SW480 (cell line): Measurements from ENCODE around the gene NOXRED1.

Experiments
- DNase-seq: peaks from one replicate; pipeline ENCODE4 v3.0.0-alpha.2; 2016; ENCODE audit warnings: low spot score

NOXRED1 gene

DNA sequence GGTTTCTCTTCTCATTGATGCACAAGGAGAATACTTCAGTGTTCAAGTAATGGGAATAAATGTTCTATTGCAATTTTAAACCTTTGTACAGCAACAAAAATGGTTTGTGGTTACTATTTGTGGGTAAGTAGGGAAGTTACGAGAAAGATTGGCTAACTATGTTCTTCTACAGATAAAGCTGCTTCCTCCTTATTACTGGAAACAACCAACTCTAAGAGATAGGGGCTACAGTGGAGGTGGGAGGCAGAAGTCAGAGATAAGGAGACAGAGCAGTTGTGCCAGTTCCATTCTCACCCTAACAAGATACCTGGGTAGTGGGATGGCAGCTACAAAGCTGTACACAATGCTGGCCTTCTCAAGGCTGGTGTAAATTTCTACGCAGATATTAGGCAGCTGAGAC, 16.2 kb downstream of the NOXRED1 start:
- no peak for DNase-seq

DNA sequence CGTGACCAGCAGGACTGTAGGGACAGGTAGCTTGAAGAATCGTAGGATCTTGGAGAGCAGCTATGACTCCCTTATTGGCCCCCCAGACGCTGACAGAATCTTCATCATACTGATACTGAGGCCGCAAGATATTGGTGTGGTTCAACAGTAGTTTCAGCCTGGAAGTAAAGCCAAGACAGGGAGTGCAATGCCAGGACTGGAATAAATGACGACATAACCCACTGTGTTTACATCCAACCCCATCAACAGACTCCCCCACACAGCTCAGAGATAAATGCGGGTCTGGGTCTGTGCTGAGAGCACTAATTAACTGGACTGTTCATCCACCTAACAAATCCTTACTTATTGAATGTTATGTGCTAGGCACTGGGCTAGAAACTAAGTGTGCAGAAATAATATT, 16.6 kb downstream of the NOXRED1 start:
- DNase-seq: no peak

DNA sequence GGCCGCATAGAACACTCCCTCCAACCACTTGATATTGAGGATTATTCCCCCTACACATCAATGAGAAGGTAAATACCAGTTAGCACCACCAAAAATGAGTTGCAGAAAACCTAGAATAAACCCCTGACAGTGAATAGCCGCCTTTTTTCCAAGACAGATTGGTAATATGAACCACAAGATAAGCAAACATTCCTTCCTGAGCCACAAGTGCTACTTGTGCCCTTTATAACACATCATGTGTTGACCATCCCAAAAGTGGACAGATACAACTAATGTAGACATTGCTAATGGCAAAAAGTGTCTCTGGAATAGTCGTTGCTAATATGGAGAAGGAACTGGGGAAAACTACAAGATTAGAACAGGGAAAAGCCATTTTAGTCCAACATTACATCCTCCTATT, 17.2 kb downstream of the NOXRED1 start:
- no peak for DNase-seq

DNA sequence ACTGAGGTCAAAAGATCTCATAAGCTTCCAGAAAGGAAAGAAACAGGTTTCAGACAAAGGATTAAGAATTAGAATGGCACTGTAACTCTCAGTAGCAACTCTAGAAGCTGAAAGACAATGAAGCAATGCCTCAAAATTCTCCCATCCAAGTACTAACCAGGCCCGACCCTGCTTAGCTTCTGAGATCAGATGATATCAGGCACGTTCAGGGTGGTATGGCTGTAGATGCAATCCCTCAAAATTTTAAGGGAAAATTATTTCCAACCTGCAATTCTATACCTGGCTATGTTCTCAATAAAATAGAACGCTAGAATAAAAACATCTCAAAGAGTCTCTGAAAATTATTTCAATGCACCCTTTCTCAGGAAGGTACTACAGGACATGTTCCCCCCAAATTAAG, 19.6 kb downstream of the NOXRED1 start:
- DNase-seq: no peak

DNA sequence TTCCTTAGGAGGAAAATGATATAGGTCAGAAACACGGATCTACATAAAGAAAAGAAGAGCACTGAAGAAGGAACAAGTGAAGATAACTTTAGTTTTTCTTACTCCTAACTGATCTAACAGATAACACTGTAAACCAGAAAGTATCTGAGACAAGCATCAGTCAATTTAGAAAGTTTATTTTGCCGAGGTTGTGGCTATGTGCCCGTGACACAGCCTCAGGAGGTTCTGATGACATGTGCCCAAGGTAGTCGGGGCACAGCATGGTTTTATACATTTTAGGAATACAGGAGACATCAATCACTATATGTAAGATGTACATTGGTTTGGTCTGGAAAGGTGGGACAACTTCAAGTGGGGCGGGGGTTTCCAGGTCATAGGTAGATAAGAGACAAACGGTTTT, 23.1 kb downstream of the NOXRED1 start:
- DNase-seq: no peak

DNA sequence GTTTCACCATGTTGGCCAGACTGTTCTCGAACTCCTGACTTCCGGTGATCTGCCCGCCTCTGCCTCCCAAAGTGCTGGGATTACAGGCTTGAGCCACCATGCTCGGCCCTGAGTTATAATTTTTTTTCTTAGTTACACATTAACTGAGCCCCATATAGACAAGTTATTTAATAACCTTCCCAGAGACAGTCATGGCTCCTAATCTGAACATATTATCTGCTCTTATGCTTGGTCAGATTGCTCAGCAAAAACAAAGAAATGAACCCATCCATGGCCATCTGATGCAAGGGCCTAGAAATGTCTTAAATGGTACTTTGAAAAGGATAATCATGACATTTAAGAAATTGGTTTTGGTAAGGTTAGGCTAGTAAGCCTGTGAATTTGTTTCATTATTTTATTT, 33.1 kb downstream of the NOXRED1 start:
- no peak for DNase-seq

DNA sequence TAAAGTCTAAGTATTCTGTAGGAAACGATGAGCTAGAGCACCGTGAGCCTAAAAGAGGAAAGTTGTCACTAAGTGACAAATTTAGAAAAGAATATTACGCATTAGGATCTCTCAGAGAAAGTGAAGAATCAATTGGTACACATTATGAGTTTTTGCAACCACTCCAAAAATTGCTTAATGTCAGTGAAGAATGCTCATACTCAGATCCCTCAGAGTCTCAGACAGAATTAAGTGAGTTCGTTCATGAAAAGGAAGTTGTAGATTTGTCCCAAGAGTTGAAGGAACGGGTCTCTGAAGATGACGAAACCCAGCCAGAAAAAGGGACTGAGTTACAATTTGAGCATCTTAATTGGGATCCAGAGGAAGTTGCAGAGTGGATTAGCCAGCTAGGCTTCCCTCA, 44.6 kb downstream of the NOXRED1 start:
- DNase-seq: no peak

DNA sequence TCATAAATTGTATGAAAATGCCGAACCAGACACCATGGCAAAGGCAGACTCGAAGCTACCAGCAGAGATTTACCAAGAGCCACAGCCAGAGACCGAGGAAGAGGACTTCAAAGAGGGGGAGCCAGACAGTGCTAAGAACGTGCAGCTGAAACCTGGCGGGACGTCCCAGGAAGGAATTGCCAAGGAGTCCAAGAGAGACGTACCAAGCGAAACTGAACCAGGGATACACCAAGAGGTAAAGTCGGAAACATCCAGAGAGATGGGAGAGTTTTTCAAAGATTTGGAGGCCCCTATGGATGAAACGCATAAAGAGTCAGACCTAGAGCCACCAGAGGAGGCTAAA, 45.9 kb downstream of the NOXRED1 start:
- no peak for DNase-seq

DNA sequence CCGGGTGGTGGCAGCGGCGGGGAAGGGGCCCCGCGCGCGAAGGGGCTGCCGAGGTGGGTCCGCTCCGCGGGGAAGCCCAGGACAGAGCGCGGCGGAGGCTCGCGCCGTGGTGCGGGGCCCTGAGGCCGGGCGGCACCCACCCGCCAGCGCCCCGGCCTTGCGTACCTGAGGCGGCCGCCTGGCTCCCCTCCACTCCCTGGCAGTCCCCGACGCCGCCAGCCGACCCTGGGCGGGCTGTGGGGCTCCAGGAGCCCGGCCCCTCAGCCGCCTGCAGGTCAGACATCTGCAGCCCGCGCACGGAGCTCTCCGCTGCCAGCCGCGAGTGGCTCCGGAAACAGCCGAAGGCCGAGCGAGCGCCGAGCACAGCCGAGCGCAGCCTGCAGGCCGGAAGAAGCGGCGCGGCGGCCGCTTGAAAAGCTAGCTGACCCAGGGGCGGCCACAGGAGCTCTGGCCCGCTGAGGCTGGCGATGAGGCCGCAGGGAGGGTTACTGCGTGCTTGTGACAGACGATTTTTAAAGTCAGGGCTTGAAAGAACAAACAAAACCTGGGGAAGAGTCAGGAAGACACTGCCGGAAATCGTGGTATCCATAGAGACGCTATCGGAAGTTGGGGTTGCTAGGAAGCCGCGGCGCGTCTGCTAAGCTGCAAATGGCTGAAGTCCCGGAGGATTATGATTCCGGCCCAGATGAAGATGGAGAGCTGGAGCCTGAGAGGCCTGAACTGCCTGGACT, 46.4 kb downstream of the NOXRED1 start, which contains the start of the genes SAMD15 and TMED8:
Gene SAMD15, plus strand, starts transcription at position 609 of the 731 bp plus-strand sequence. Its CDS starts 40 bp downstream, at position 649.
Gene TMED8, minus strand, starts transcription at position 324 of the 731 bp plus-strand sequence. Its CDS starts 41 bp downstream, at position 283.
- peak; percentile 82 for DNase-seq

DNA sequence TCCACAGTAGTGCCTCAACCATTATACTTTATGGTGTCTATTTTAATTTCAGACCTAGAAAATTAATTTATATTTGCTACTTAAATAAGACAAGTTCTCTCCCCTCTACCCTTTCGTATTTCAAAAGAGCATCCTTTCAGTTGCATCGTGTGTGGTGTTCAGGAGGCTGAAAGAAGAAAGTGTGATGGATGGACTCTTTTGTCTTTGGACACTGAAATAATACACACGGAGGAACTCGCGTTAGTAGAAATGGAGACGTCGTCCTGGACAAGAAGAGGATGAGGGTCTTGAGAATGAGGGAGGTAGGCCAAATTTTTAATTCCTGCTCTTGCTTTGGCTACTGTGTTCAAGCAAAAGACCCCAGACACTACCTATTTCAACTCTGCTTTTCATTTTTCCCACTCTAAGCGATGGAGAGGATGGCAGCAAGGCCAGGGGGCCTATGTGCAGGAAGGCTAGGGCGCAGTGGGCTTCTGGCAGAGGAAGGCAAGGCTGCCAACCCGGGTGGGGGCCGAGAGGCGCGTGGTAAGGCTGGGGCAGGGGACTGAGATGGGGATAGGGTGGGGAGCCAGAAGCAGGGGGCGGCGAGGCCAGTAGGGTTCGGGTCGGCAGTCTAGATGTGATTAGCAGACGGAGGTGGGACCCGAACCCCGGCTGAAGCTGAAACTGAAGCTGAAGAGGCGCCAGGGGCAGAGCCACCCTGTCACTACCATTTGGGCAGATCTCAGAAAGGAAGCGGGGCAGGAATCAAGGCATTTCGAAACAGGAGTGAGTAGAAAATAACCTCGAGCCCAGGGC, 47.2 kb downstream of the NOXRED1 start:
- peak; percentile 21 for DNase-seq

DNA sequence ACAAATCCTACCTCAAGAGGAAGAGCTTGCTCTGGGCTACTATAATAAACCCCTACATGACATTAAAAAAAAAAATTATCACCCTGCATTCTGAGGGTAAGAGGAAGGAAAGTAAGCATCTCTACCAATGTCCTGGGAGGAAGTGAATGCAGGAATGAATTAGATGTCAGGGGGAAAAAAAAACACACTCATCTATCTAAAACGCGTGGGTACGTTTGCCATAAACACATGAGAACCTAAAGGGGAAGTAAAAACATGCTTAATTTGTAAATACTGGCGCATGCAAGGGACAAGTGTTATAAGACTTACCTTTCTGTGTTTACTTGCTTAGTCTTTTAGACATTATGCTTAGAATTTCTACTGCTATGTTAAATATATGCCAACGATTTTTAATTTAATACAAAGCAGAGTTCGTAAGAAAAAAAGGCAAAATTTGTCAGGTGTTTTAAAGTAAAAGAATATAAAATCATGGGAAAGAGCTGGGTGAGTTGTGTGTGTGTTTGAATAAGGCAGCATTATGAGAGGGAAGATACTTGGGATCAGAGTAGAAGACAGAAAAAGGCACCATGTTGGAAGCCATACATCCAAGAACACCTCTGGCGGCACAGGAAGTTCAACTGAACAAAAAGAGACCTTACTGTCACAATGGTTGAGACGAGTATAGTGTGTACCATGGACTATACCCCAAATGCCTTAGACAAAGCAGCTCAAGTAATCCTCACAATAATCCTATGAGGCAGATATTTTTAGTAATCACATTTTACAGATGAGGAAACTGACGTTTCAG, 48.0 kb downstream of the NOXRED1 start:
- no peak for DNase-seq

DNA sequence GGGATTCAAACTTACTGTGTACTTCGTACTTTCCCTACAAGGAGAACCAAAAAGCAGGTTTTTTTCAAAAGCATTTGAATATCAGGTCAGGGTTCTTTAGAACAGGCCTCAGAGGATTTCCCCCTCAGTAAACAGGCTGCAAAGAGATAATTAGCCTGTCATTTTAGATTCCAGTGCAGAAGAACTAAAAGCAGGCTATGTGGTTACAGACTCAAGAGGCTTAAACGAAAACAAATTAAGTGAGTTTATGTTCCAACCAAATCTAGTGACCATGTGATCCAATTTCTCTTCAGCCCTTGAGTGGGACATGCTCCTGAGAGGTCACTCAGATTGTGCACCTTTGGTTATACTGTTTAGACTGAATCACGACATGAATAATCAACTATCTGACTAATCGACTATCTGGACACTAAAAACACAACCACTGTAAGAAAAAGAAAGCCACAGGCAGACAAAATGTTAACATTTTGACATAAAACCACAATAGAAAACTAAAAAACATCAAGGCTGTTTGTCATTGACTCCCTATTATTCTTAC, 51.0 kb downstream of the NOXRED1 start:
- DNase-seq: no peak

DNA sequence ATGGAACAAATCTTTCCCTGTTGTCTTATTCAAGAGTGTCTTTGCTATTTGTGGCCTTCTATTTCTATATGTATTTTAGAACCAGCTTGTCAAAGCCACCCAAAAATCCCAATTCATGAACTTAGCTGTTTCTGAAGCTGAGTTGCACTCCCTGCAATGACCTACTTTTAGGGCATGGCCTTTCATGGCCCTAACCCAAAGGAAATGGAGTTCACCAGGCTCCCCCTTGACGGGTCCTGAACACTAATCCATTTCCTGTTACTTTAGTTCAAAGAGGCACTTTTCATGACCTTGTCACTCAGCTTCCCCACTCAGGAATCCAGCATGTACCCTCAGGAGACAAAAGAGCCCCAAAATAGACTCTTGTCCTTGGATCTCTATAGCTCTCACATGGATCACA, 54.0 kb downstream of the NOXRED1 start:
- no peak for DNase-seq

DNA sequence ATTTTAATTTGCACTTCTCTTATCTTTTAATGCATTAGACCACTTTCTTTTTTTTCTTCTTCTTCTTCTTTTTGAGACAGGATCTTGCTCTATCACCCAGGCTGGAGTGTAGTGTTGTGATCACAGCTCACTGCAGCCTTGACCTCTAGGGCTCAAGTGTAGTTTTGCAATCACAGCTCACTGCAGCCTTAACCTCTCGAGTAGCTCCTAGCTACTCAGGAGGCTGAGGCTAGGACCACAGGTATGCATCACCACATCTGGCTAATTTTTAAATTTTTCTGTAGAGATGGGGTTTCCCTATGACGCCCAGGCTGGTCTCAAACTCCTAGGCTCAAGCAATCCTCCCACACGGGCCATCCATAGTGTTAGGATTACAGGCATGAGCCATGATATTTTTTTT, 59.2 kb downstream of the NOXRED1 start:
- no peak for DNase-seq

DNA sequence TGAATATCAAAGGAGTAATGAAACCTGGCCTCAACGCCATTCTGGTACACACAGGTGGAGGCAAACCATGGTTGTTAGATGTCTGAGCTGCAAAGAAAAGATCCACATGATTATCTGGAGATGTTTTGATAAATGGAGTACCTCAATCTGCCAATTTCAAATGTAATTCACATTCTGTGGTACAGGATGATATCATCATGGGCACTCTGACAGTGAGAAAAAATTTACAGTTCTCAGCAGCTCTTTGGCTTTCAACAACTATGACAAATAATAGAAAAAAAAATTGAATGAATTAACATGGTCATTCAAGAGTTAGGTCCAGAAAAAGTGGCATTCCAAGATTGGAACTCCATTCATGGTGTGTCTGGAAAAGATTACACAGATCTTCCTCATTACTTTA, 63.7 kb downstream of the NOXRED1 start:
- DNase-seq: no peak

DNA sequence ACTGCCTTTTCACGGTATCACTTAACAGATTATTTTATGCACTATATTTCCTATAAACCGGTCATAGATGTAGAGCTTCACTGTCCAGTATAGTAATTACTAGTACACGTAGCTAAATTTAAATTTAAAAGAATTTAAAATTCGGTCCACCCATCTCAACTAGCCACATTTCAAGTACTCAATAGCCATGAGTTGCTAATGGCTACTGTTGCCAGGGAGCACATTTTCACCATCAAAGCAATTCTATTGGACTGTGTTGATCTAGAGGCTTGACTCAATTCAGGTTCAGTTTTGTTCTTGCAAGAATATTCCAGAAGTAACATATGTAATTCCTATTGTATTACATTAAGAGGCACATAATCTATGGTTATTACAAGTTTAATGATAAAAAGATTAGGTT, 66.4 kb downstream of the NOXRED1 start:
- DNase-seq: no peak

DNA sequence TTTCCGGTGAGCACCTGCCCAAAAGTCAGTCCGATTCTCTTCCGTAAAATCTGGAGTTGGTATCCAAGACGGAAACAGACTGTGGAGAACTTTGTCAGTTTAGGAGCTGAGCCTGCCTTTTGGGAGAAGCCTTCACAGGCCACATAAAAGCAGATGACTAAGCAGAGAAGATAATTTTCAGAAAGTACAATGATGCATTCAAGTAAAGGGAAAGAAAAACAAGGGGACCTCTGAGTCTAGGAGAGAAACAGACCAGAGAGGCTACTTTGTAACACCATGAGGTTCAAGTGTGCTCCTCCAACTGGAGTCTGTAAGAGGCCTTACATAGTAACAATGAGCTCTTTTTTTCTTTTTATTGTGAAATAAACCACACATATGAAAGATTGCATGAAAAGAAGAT, 67.5 kb downstream of the NOXRED1 start:
- no peak for DNase-seq

DNA sequence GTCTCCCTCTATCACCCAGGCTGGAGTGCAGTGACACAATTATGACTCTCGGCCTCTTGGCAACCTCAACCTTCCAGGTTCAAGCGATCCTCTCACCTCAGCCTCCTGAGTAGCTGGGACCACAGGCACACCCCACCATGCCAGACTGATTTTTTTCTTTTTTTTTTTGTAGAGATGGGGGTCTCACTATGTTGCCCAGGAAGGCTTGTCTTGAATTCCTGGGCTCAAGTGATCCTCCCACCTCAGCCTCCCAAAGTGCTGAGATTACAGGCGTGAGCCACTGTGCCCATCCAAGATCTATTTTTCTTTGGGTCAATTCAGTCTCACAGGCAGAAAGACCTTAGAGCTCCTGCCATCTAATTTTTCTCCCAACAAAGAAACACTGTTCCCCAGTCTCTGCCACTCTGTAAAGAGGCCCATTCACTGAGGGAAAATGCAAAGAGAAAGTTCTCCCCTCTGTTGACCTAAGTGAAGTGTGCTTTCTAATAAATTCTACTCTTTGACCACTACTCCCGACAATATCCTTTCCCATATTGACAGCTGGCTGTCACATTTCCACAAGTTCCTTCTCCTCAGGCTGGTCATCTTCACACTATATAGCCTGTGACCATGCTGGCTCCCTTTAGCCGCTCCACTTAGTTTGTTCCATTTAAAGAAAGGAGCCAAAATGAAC, 69.7 kb downstream of the NOXRED1 start:
- no peak for DNase-seq

DNA sequence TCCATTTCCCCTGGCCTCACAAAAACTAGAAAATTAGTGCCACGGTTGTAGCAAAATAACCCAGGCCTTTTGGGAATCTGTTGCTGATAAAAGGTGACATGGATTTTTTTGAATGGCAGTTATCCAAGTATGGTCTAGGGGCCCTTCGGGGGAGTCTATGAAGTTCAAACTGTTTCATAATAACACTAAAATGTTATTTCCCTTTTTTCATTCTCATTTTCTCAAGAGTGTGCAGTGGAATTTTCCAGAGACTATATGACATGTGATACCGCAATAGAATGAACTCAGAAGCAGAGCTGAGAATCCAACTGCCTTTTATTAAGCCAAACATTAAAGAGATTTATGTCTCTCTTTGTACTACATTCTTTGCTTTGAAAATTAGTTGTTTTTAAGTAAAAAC, 75.6 kb downstream of the NOXRED1 start:
- DNase-seq: no peak

DNA sequence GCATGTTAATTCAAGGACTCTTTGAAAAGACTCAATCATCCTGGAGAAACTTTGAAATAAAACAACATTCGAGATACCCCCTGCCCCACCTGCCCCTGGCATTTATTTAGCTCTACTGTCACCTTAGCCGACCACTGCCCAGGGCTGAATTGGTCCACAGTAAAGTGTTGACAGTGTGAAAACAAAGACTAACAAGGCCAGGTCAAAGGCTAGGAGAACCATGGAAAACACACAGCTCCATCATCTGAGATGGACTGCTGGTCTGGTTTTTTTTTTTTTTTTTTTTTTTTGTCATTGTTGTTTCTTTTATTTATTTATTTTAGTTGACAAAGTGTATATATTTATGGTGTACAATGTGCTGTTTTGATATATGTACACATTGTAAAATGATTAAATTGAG, 76.8 kb downstream of the NOXRED1 start:
- no peak for DNase-seq

DNA sequence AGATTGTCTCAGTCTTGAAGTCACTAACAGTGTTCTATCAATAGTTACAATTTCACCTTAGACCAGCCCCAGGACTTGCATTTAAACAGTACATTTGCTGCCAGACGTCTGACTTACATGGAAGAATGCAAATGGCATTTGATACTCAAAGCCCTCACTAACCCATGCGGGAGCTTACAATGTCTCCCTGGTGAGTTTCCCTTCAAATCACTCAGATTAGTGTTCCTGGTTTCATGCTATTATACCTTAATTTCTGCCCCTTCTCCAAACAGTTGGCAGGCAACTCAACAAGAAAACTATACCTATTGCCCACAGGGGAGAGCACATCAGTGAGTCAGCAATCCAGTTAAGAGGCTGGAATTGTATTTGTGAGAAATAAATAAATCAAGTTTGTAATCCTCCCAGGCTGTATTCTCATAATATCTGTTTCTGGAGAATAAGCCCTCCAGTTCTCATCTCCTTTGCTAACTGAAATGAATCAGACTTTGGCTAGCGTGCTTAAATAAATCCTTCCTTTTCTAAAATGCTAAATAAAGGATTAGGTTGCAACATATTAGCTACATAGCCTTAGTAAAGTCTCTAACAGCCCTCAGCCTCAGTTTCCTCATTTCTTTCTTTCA, 78.8 kb downstream of the NOXRED1 start:
- no peak for DNase-seq
